Mesendoderm (in vitro differentiated cells): ENCODE data around the gene ACTA1.

ENCODE experiments used
- DNase-seq: peaks from one replicate; pipeline ENCODE4 v3.0.0; 2013
- H2AK5ac ChIP-seq: 2 replicates; pipeline ENCODE4 v1.6.1; 2013; ENCODE audit warnings: low read length, inconsistent platforms
- H2BK120ac ChIP-seq: 2 replicates; pipeline ENCODE4 v1.6.1; 2013; ENCODE audit warnings: low read depth, mild to moderate bottlenecking, low read length, moderate library complexity, mixed read lengths
- H2BK15ac ChIP-seq: replicated peaks from 2 replicates; pipeline ENCODE4 v1.6.1; 2013; ENCODE audit warnings: low read depth, mild to moderate bottlenecking, moderate library complexity
- H2BK5ac ChIP-seq: 2 replicates; pipeline ENCODE4 v1.6.1; 2013; ENCODE audit warnings: low read length, inconsistent platforms
- H3K18ac ChIP-seq: 2 replicates; pipeline ENCODE4 v1.6.1; 2013; ENCODE audit warnings: mild to moderate bottlenecking, low read length, mixed read lengths
- H3K23ac ChIP-seq: one replicate; pipeline ENCODE4 v1.6.1; 2013; ENCODE audit warnings: low read length
- H3K27ac ChIP-seq: 2 replicates; pipeline ENCODE4 v1.5.1; 2013; ENCODE audit warnings: low read depth, mild to moderate bottlenecking, inconsistent platforms, low read length, moderate library complexity
- H3K27me3 ChIP-seq: 2 replicates; pipeline ENCODE4 v1.6.1; 2013; ENCODE audit warnings: low read length, control low read depth, mild to moderate bottlenecking, inconsistent platforms; ENCODE audit not compliant: insufficient read depth, poor library complexity
- H3K36me3 ChIP-seq: 2 replicates; pipeline ENCODE4 v1.6.1; 2013; ENCODE audit warnings: low read length, inconsistent platforms; ENCODE audit not compliant: control insufficient read depth, insufficient read depth
- H3K4ac ChIP-seq: one replicate; pipeline ENCODE4 v1.6.1; 2013; ENCODE audit warnings: low read depth, mild to moderate bottlenecking, low read length, moderate library complexity
- H3K4me1 ChIP-seq: 2 replicates; pipeline ENCODE4 v1.6.1; 2013; ENCODE audit warnings: low read depth, low read length, inconsistent platforms; ENCODE audit not compliant: control insufficient read depth
- H3K4me2 ChIP-seq: 2 replicates; pipeline ENCODE4 v1.6.1; 2013; ENCODE audit warnings: low read length
- H3K4me3 ChIP-seq: 2 replicates; pipeline ENCODE4 v1.5.1; 2013; ENCODE audit warnings: mild to moderate bottlenecking, low read length
- H3K56ac ChIP-seq: one replicate; pipeline ENCODE4 v1.6.1; 2013; ENCODE audit warnings: low read length
- H3K79me1 ChIP-seq: 2 replicates; pipeline ENCODE4 v1.6.1; 2013; ENCODE audit warnings: low read length, inconsistent platforms
- H3K79me2 ChIP-seq: 2 replicates; pipeline ENCODE4 v1.6.1; 2013; ENCODE audit warnings: mild to moderate bottlenecking, low read length; ENCODE audit not compliant: control insufficient read depth, insufficient read depth
- H3K9ac ChIP-seq: 2 replicates; pipeline ENCODE4 v1.6.1; 2013; ENCODE audit warnings: low read length, inconsistent platforms
- H4K5ac ChIP-seq: one replicate; pipeline ENCODE4 v1.6.1; 2013; ENCODE audit warnings: low read length
- H4K8ac ChIP-seq: one replicate; pipeline ENCODE4 v1.6.1; 2013; ENCODE audit warnings: low read depth, mild to moderate bottlenecking, control low read depth, low read length, moderate library complexity
- WGBS: extraction: QIAGEN DNeasy Blood & Tissue Kit; methylation state at CpG from one replicate; pipeline ENCODE4 v1.1.7; 2013; ENCODE audit warnings: low lambda C conversion rate, missing lambda C conversion rate; ENCODE audit not compliant: insufficient coverage; ENCODE audit errors: extremely low coverage; 5-methylcytosine and 5-hydroxymethylcytosine counted together

The ACTA1 gene

DNA sequence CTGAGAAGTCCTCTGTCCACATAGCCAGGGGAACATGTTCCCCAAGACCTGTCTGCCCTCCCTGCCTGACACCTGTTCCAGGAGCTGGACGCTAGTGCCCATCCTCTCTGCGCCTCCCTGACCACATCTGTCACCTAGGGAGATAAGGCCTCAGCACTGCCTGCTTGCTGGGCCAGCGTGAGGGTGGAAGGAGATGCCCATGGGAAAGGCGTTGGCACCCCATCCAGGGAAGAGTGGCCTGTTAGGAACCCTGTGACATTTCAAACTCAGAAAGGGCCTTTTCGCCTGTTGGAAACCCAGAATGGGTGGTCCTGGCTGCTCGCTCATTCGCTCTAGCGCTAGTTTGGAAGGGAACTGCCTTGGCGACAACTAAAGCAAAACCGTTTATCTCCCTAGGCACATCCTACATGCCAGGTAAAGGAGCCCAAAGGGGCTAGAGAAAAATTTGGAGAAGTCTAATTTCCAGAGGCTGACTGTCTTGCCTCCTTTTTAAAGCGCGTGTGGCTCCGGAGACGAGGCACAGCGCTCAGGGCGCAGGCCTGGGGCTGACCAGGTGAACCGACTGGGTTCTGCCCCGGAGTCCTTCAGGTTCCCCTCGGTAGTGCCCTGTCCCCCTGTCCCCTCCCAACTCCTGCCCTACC is 410 bp downstream of the ACTA1 start:
- H3K4me3 ChIP-seq = no peak overlapping the region

DNA sequence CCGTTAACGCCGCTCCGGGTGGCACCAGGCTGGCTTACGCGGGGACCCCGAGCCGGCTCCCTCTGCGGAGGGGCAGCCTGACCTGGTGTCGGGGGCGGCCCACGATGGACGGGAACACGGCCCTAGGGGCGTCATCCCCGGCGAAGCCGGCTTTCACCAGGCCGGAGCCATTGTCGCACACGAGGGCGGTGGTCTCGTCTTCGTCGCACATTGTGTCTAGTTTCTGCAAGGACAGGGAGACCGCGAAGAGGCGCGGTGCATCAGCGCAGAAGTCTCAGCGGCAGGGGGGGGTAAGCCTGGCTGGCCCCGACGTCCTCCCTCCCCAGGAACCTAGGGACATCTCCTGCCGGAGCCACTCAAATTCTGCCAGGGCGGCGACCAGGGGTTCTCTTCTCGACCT is 989 bp downstream of the ACTA1 start:
- WGBS = no CpG with 5 or more reads among the region's 37 CpGs

More for the DNA sequence above, 410 bp downstream of the ACTA1 start:
- Histone ChIP-seq H3K4me1 (peaks cover 2% of the 10 kb centered on the region), H3K9ac (no peak overlapping the region), H3K56ac (peak overlapping the region; percentile 58), H3K4me2 (no peak overlapping the region), H3K23ac (no peak overlapping the region), H2BK15ac (no peak overlapping the region), H3K18ac (no peak overlapping the region), H3K4ac (no peak overlapping the region), H4K5ac (no peak overlapping the region), H2BK5ac (no peak overlapping the region), H3K36me3 (no peaks in the 10 kb centered on the region), H3K27ac (no peak overlapping the region), H3K79me1 (no peaks in the 10 kb centered on the region), H2AK5ac (no peak overlapping the region), H2BK120ac (no peak overlapping the region), H3K27me3 (peaks cover 17% of the 10 kb centered on the region), H4K8ac (no peak overlapping the region), H3K79me2 (no peaks in the 10 kb centered on the region)
- no peak for DNase-seq
- WGBS = no CpG with 5 or more reads among the region's 19 CpGs

DNA sequence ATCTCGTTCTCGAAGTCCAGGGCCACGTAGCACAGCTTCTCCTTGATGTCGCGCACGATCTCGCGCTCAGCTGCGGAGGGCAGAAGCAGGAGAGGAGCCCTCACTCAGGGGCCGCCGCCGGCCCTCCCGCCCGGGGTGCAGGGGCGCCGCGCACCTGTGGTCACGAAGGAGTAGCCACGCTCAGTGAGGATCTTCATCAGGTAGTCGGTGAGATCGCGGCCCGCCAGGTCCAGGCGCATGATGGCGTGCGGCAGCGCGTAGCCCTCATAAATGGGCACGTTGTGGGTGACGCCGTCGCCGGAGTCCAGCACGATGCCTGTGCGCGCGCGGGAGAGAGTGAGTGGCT is 1.8 kb downstream of the ACTA1 start:
- Histone ChIP-seq H3K27ac (no peak overlapping the region), H3K9ac (no peak overlapping the region), H3K4me3 (no peak overlapping the region), H3K4me2 (no peak overlapping the region), H2AK5ac (no peak overlapping the region), H3K79me1 (no peaks in the 10 kb centered on the region), H3K79me2 (no peaks in the 10 kb centered on the region), H3K23ac (no peak overlapping the region), H3K18ac (no peak overlapping the region), H3K36me3 (no peaks in the 10 kb centered on the region), H2BK5ac (no peak overlapping the region), H3K4ac (no peak overlapping the region), H4K5ac (no peak overlapping the region), H2BK120ac (no peak overlapping the region), H3K4me1 (peaks cover 2% of the 10 kb centered on the region), H3K56ac (no peak overlapping the region), H3K27me3 (peaks cover 17% of the 10 kb centered on the region), H4K8ac (no peak overlapping the region), H2BK15ac (no peak overlapping the region)
- WGBS = no CpG with 5 or more reads among the region's 38 CpGs
- no peak for DNase-seq

More for the DNA sequence above, 989 bp downstream of the ACTA1 start:
- H4K8ac ChIP-seq = no peak overlapping the region
- no peaks in the 10 kb centered on the region for H3K36me3 ChIP-seq
- peaks cover 2% of the 10 kb centered on the region for H3K4me1 ChIP-seq
- no peak overlapping the region for H2BK15ac ChIP-seq
- H3K4ac ChIP-seq = no peak overlapping the region
- no peak overlapping the region for H4K5ac ChIP-seq
- H3K9ac ChIP-seq = no peak overlapping the region
- H3K27ac ChIP-seq = no peak overlapping the region
- no peak overlapping the region for H2BK5ac ChIP-seq
- no peak overlapping the region for H3K56ac ChIP-seq
- H3K79me2 ChIP-seq = no peaks in the 10 kb centered on the region
- no peak overlapping the region for H3K4me3 ChIP-seq
- no peak overlapping the region for H3K23ac ChIP-seq
- H2AK5ac ChIP-seq = no peak overlapping the region
- no peak overlapping the region for H3K4me2 ChIP-seq
- peaks cover 17% of the 10 kb centered on the region for H3K27me3 ChIP-seq
- no peak for DNase-seq
- H3K79me1 ChIP-seq = no peaks in the 10 kb centered on the region
- H3K18ac ChIP-seq = no peak overlapping the region
- no peak overlapping the region for H2BK120ac ChIP-seq

DNA sequence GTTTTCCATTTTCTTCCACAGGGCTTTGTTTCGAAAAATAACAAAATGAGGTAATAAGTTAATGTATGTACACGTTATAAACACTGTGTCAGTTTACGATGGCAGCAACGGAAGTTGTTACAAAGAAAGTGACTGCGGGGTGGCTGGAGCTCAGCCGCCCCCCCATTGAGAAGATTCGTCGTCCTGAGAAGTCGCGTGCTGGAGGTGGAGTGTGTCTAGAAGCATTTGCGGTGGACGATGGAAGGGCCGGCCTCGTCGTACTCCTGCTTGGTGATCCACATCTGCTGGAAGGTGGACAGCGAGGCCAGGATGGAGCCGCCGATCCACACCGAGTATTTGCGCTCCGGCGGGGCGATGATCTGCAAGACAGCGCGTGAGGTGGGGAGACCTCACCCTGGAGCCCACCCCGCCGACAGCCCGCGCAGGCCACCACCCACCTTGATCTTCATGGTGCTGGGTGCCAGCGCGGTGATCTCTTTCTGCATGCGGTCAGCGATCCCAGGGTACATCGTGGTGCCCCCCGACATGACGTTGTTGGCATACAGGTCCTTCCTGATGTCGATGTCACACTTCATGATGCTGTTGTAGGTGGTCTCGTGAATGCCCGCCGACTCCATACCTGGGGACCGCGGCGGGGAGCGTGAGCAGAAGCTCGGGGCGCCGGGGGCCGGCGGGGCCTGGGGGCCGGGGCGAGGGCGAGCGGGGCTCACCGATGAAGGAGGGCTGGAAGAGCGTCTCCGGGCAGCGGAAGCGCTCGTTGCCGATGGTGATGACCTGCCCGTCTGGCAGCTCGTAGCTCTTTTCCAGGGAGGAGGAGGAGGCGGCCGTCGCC is 2.4 kb downstream of the ACTA1 start:
- no peaks in the 10 kb centered on the region for H3K36me3 ChIP-seq
- no CpG with 5 or more reads among the region's 65 CpGs for WGBS
- no peak overlapping the region for H2AK5ac ChIP-seq
- no peak overlapping the region for H3K9ac ChIP-seq
- H3K79me2 ChIP-seq = no peaks in the 10 kb centered on the region
- no peak overlapping the region for H3K23ac ChIP-seq
- H3K79me1 ChIP-seq = no peaks in the 10 kb centered on the region
- no peak overlapping the region for H4K5ac ChIP-seq
- no peak overlapping the region for H3K56ac ChIP-seq
- H2BK5ac ChIP-seq = no peak overlapping the region
- no peak overlapping the region for H3K18ac ChIP-seq
- H3K4me1 ChIP-seq = peaks cover 2% of the 10 kb centered on the region
- DNase-seq = no peak
- no peak overlapping the region for H3K4me2 ChIP-seq
- H3K4me3 ChIP-seq = no peak overlapping the region
- no peak overlapping the region for H2BK120ac ChIP-seq
- H3K27ac ChIP-seq = no peak overlapping the region
- H3K4ac ChIP-seq = no peak overlapping the region
- no peak overlapping the region for H4K8ac ChIP-seq
- H2BK15ac ChIP-seq = no peak overlapping the region
- H3K27me3 ChIP-seq = peaks cover 17% of the 10 kb centered on the region

DNA sequence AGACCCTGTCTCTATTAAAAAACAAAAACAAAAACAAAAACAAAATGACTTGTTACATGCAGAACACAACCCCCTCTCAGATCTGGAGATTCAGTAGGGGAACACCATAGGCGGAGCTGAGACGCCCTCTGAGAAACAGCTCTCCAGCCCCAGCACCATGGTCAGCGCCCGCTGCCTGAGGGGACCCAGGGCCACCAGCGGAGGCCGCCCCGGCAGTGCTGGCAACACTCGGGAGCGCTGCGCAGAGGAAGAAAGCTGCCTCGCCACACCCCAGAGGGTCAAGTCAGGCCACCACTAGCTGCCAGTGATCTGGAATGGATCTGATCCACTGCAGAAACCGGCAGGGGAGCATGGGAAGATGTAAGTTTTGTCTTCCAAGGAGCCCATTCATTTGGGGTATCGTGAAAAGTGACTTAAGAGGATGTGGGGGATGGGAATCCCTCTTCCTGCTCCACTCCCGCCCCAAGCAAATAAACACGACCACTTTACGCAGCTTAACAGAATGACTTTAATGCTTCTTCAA is 3.1 kb downstream of the ACTA1 start:
- H3K4me2 ChIP-seq = no peak overlapping the region
- no peak overlapping the region for H2BK120ac ChIP-seq
- no peak overlapping the region for H2BK5ac ChIP-seq
- no peak overlapping the region for H4K5ac ChIP-seq
- no peak overlapping the region for H3K27ac ChIP-seq
- H3K9ac ChIP-seq = no peak overlapping the region
- no peak overlapping the region for H4K8ac ChIP-seq
- H3K79me2 ChIP-seq = no peaks in the 10 kb centered on the region
- no CpG with 5 or more reads among the region's 16 CpGs for WGBS
- H2AK5ac ChIP-seq = no peak overlapping the region
- H3K36me3 ChIP-seq = no peaks in the 10 kb centered on the region
- H3K4me3 ChIP-seq = no peak overlapping the region
- H3K27me3 ChIP-seq = peaks cover 17% of the 10 kb centered on the region
- H3K23ac ChIP-seq = no peak overlapping the region
- H3K4me1 ChIP-seq = peaks cover 2% of the 10 kb centered on the region
- no peak overlapping the region for H3K56ac ChIP-seq
- peak; percentile 83 for DNase-seq
- H3K4ac ChIP-seq = no peak overlapping the region
- H2BK15ac ChIP-seq = no peak overlapping the region
- H3K18ac ChIP-seq = no peak overlapping the region
- H3K79me1 ChIP-seq = no peaks in the 10 kb centered on the region
